Mucosa of rectum (tissue), 2 donors: ENCODE measurements around the gene ATP11A.
"Not testable (repeated sequence)": the region's sequence is repeated elsewhere in the genome, so short reads cannot be mapped to it uniquely, and the experiment has no call there.

Source experiments
- H3K27ac ChIP-seq, 2 donors: one replicate each; pipeline ENCODE4 v1.7.0; 2013; ENCODE audit warnings: inconsistent platforms in 2 of 2, low read depth in 2 of 2, low read length in 2 of 2
- H3K27me3 ChIP-seq, 2 donors: one replicate each; pipeline ENCODE4 v1.7.0; 2013; ENCODE audit warnings: low read length in 2 of 2; ENCODE audit not compliant: control insufficient read depth in 2 of 2, insufficient read depth in 2 of 2
- H3K36me3 ChIP-seq, 2 donors: one replicate each; pipeline ENCODE4 v1.7.0; 2013; ENCODE audit warnings: low read length in 2 of 2; ENCODE audit not compliant: control insufficient read depth in 2 of 2, insufficient read depth in 2 of 2
- H3K4me1 ChIP-seq, 2 donors: one replicate each; pipeline ENCODE4 v1.7.0; 2013; ENCODE audit warnings: low read length in 2 of 2, mild to moderate bottlenecking in 1 of 2; ENCODE audit not compliant: control insufficient read depth in 2 of 2, insufficient read depth in 2 of 2
- H3K4me3 ChIP-seq, 2 donors: one replicate each; pipeline ENCODE4 v1.7.0; 2013; ENCODE audit warnings: low read length in 2 of 2
- H3K9ac ChIP-seq, 2 donors: one replicate each; pipeline ENCODE4 v1.7.0; 2013; ENCODE audit warnings: low read length in 2 of 2, low read depth in 1 of 2, mild to moderate bottlenecking in 1 of 2
- H3K9me3 ChIP-seq, 2 donors: one replicate each; pipeline ENCODE4 v1.7.0; 2013; ENCODE audit warnings: low read length in 2 of 2; ENCODE audit not compliant: control insufficient read depth in 2 of 2
- donor health status: healthy.
- donor health status: Normal muscosa, but diverticular disease.

ATP11A gene

GRCh38 chr13:112877976-112878955 is 188.4 kb downstream of the ATP11A start:
- Histone ChIP-seq H3K27me3 (no peaks in the 10 kb centered on the region), H3K4me3 (no peak overlapping the region), H3K9me3 (no peaks in the 10 kb centered on the region), H3K4me1 (no peaks in the 10 kb centered on the region), H3K9ac (no peak overlapping the region), H3K27ac (no peak overlapping the region), H3K36me3 (peaks cover 3 to 11% of the 10 kb centered on the region in 2 donors)

- no peaks in the 10 kb centered on the region for H3K27me3 ChIP-seq
- H3K4me3 ChIP-seq, result no peak overlapping the region
- H3K36me3 ChIP-seq, result peaks cover 3 to 11% of the 10 kb centered on the region in 2 donors
- no peaks in the 10 kb centered on the region for H3K4me1 ChIP-seq
- no peak overlapping the region for H3K9ac ChIP-seq
- no peaks in the 10 kb centered on the region for H3K9me3 ChIP-seq
- no peak overlapping the region for H3K27ac ChIP-seq
Measured at GRCh38 chr13:112879283-112879833, 189.5 kb downstream of the ATP11A start.

- Histone ChIP-seq H3K4me3 (no peak overlapping the region), H3K9ac (no peak overlapping the region), H3K4me1 (no peaks in the 10 kb centered on the region), H3K27ac (no peak overlapping the region), H3K27me3 (no peaks in the 10 kb centered on the region), H3K9me3 (no peaks in the 10 kb centered on the region), H3K36me3 (peaks cover 3 to 13% of the 10 kb centered on the region in 2 donors)
Measured at GRCh38 chr13:112880221-112880641, 190.4 kb downstream of the ATP11A start.

- Histone ChIP-seq H3K4me3 (no peak overlapping the region), H3K4me1 (peaks cover 2 to 6% of the 10 kb centered on the region in 2 donors), H3K27me3 (no peaks in the 10 kb centered on the region), H3K27ac (no peak overlapping the region), H3K9ac (no peak overlapping the region), H3K9me3 (no peaks in the 10 kb centered on the region), H3K36me3 (peaks cover 3 to 13% of the 10 kb centered on the region in 2 donors)
Measured at GRCh38 chr13:112880976-112881540, 191.2 kb downstream of the ATP11A start.

GRCh38 chr13:112881656-112882554 is 192.1 kb downstream of the ATP11A start:
- Histone ChIP-seq H3K27ac (no peak overlapping the region), H3K9ac (no peak overlapping the region), H3K27me3 (no peaks in the 10 kb centered on the region), H3K36me3 (peaks cover 3 to 13% of the 10 kb centered on the region in 2 donors), H3K4me1 (peaks cover 3 to 8% of the 10 kb centered on the region in 2 donors), H3K4me3 (no peak overlapping the region), H3K9me3 (no peaks in the 10 kb centered on the region)

GRCh38 chr13:112882555-112883024 is 192.8 kb downstream of the ATP11A start:
- Histone ChIP-seq H3K4me3 (no peak overlapping the region), H3K27me3 (no peaks in the 10 kb centered on the region), H3K9me3 (no peaks in the 10 kb centered on the region), H3K9ac (no peak overlapping the region), H3K36me3 (peaks cover 3 to 13% of the 10 kb centered on the region in 2 donors), H3K27ac (no peak overlapping the region), H3K4me1 (peaks cover 3 to 8% of the 10 kb centered on the region in 2 donors)

GRCh38 chr13:112883241-112883945 is 193.6 kb downstream of the ATP11A start:
- H3K36me3 ChIP-seq, result peaks cover 3 to 8% of the 10 kb centered on the region in 2 donors
- peaks cover 3 to 8% of the 10 kb centered on the region in 2 donors for H3K4me1 ChIP-seq
- H3K27ac ChIP-seq, result no peak overlapping the region
- no peak overlapping the region for H3K4me3 ChIP-seq
- H3K27me3 ChIP-seq, result no peaks in the 10 kb centered on the region
- H3K9me3 ChIP-seq, result no peaks in the 10 kb centered on the region
- no peak overlapping the region for H3K9ac ChIP-seq

- not testable (repeated sequence) for H3K36me3 ChIP-seq, H3K27me3 ChIP-seq
Measured at GRCh38 chr13:112884700-112885099, 194.9 kb downstream of the ATP11A start.

GRCh38 chr13:112885242-112885781 is 195.5 kb downstream of the ATP11A start:
- Histone ChIP-seq H3K27ac (peak overlapping the region in 1 of 2 donors; percentile 9), H3K4me3 (no peak overlapping the region)

More at GRCh38 chr13:112884700-112885099, 194.9 kb downstream of the ATP11A start:
- not testable (repeated sequence) for H3K9me3 ChIP-seq, H3K4me1 ChIP-seq, H3K4me3 ChIP-seq, H3K9ac ChIP-seq, H3K27ac ChIP-seq

More at GRCh38 chr13:112885242-112885781, 195.5 kb downstream of the ATP11A start:
- Histone ChIP-seq H3K9me3 (no peaks in the 10 kb centered on the region), H3K4me1 (peaks cover 3 to 8% of the 10 kb centered on the region in 2 donors), H3K9ac (no peak overlapping the region), H3K27me3 (no peaks in the 10 kb centered on the region), H3K36me3 (peaks cover 3 to 6% of the 10 kb centered on the region in 2 donors)
